Erythroblast (primary cell): ENCODE measurements around the gene PIAS1.

ENCODE experiments used
- GATA1 ChIP-seq: IDR thresholded peaks from 2 replicates; pipeline ENCODE4 v1.6.1; 2011; ENCODE audit warnings: low read depth, mild to moderate bottlenecking, control low read depth, low read length, moderate library complexity
- POLR2A ChIP-seq: IDR thresholded peaks from 2 replicates; pipeline ENCODE4 v1.6.1; 2011; ENCODE audit warnings: mild to moderate bottlenecking, low read length

- TF ChIP-seq POLR2A (no peak), GATA1 (no peak)
These were observed 52.5 kb downstream of the PIAS1 start for GRCh38 chr15:68106656-68107055.
